GM19193 (cell line): ENCODE data around the gene ATG14.

Experiments
- POLR2A ChIP-seq: IDR thresholded peaks from 4 replicates; pipeline ENCODE4 v1.6.1; 2011; ENCODE audit not compliant: insufficient read depth, insufficient read length; ENCODE audit errors: extremely low read depth

The ATG14 gene

GRCh38 chr14:55410876-55411275 is 754 bp downstream of the ATG14 start:
- TF ChIP-seq POLR2A = no peak

- no peak for TF ChIP-seq POLR2A
Observed at GRCh38 chr14:55404173-55404854, 7.3 kb downstream of the ATG14 start.

- no peak for TF ChIP-seq POLR2A
Observed at GRCh38 chr14:55401751-55402150, 9.9 kb downstream of the ATG14 start.

DNA sequence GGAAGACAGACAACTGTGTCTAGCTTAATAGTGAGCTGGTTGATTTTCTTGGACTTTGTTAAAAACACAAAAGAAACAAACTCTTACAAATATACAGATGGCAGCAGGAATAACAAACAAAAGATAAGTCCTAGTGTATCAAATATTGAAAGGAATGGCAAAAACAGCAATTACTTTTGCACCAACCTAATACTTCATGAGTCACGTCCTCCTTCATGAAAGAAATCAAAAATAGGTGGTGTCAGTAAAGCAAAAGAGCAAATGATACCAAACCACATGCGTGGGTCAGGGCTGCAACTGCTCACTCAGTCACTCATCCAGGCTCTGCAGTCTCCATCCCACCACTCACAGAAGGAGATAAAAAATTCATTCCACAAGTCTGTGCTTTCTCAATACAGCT is 11.8 kb downstream of the ATG14 start:
- TF ChIP-seq POLR2A = no peak

DNA sequence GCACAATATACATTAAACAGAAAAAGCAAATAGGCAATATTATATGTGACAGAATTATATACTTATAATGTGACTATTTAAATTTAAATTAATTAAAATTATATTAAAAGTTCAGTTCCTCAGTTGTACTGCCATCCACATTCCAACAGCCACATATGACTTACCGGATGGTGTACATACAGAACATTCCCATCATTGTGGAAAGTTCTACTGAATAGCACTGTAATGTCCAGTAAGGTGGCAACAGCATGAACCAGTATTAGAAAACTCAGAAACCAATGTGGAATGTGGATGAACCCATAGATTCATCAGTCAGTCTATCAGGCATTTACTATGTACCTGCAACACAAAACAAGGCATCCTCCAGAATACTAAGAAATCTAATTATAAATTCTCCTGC is 12.4 kb downstream of the ATG14 start:
- TF ChIP-seq POLR2A = no peak

DNA sequence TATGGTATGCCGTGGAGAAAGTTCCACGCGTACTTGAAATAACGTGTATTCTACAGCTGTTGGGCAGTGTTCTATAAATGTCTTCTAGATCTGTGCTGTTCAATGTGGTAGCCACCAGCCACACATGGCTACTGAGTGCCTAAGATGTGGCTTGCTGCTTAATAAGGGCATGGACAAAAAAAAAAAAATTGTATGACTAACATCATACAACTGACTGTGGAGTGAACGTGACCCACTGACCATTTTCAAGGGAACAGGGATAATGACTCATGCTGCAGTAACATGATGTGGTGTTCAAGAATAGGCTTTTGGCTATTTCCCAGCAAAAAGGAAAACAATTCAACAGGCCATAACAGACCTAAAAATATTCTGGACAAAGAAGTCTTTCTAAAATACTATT is 13.0 kb downstream of the ATG14 start:
- no peak for TF ChIP-seq POLR2A

GRCh38 chr14:55389330-55389729 is 22.3 kb downstream of the ATG14 start:
- TF ChIP-seq POLR2A = no peak

DNA sequence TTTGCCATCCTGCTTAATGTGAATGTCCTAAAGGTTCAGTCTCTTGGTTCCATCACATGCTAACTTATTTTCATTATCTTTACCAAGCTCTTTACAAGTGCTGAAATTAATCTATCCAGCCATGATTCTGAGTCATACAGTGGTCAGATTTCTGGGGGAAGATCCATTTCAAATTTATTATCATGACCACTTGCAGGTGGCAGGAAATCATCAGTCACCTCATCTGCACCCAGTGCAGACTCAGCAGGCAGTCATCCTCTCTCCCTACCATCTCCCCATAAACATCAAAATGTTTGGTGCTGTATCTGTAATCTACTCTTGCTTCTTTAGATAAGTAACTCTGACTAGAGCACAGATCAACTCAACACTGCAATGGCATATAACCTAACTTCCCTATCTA is 23.5 kb downstream of the ATG14 start:
- no peak for TF ChIP-seq POLR2A

DNA sequence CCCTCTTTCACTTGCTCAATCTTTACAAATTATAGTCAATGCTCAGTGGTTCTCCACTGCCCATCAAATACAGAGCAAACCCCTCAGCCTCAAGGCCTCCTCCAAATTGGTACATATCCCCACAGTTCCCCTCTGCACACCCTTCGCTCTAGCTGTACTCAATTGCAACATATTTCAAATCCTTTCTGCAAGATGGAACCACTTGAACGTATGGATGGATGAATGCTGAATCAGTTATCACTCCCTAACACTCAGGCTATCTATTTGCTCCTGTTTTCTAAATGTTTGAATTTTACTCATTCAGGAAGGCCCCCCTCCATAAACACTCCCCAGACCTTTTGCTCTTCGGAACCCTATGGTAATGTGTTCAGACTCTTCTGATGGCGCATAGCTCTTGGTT is 24.5 kb downstream of the ATG14 start:
- TF ChIP-seq POLR2A = no peak

GRCh38 chr14:55386037-55386808 is 25.4 kb downstream of the ATG14 start:
- no peak for TF ChIP-seq POLR2A

GRCh38 chr14:55384536-55384935 is 27.1 kb downstream of the ATG14 start:
- TF ChIP-seq POLR2A = no peak

GRCh38 chr14:55383541-55384140 is 28.0 kb downstream of the ATG14 start:
- TF ChIP-seq POLR2A = no peak

DNA sequence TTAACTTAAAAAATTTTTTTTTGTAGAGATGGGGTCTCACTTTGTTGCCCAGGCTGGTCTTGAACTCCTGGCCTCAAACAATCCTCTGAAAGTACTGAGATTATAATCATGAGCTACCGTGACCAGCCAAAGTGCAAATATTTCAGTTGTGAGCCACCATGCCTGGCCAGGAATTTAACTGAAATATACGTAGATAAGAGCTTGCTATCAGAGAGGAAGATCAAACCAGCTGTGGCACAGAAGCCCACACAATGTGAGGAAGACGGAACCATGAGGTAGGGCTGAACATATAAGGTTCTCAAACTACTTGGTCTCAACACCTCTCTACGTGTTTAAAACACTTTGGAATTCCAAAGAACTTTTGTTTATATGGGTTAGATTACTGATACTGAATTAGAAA is 29.1 kb downstream of the ATG14 start:
- TF ChIP-seq POLR2A = no peak

DNA sequence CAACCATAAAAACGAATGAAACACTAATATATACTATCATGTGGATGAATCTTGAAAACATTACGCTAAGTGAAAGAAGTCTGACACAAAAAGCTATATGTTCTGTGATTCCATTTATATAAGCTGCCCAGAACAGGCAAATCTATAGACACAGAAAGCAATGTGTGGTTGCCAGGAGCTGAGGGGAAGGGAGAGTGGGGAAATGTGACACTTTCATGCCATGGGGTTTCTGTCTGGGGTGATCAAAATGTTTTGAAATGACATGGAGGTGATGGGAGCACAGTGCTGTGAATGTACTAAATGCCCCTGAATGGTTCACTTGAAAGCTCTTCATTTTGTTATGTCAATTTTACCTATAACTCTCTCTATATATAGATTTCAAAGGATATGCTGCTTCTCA is 30.1 kb downstream of the ATG14 start:
- no peak for TF ChIP-seq POLR2A

GRCh38 chr14:55381040-55381439 is 30.6 kb downstream of the ATG14 start:
- no peak for TF ChIP-seq POLR2A

DNA sequence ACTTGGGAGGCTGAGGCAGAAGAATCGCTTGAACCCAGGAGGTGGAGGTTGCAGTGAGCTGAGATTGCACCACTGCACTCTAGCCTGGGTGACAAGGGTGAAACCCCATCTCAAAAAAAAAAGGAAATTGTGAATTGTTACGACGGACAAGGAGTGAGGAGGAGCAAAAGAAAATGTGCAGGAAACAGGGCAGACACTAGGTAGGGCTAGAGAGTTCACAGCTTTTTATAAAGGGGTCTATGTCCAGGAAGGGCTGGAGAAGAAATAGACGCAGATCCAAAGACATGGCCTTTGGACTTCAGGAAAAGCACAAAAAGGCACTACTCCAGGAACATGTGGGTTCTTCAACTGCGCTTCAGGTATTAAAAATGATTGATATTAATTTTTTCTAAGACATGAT is 34.4 kb downstream of the ATG14 start:
- TF ChIP-seq POLR2A = no peak
